ACC112 (cell line): ENCODE measurements around the gene IRX3.

ENCODE experiments used
- H2AFZ ChIP-seq: fragments of 200-600 bp; sonication (generic); one replicate; pipeline ENCODE4 v1.6.0; 2017; ENCODE audit warnings: antibody characterized with exemption, low read length; ENCODE audit not compliant: unreplicated experiment
- H3K27ac ChIP-seq: fragments of 200-600 bp; sonication (generic); 2 replicates; pipeline ENCODE4 v1.5.1; 2014; ENCODE audit warnings: low read depth, mild to moderate bottlenecking, antibody characterized with exemption, low read length, moderate library complexity
- H3K27me3 ChIP-seq: fragments of 200-600 bp; sonication (generic); 2 replicates; pipeline ENCODE4 v1.6.1; 2014; ENCODE audit warnings: mild to moderate bottlenecking, antibody characterized with exemption, low read length, moderate library complexity, mixed read lengths; ENCODE audit not compliant: insufficient read depth
- H3K36me3 ChIP-seq: fragments of 200-600 bp; sonication (generic); 2 replicates; pipeline ENCODE4 v1.6.1; 2016; ENCODE audit warnings: mild to moderate bottlenecking, antibody characterized with exemption, low read length, moderate library complexity, mixed read lengths; ENCODE audit not compliant: insufficient read depth
- H3K4me1 ChIP-seq: fragments of 200-600 bp; sonication (generic); one replicate; pipeline ENCODE4 v1.6.1; 2016; ENCODE audit warnings: low read length, mixed read lengths; ENCODE audit not compliant: insufficient read depth, unreplicated experiment, control insufficient read depth
- H3K4me3 ChIP-seq: fragments of 200-600 bp; sonication (generic); 2 replicates; pipeline ENCODE4 v1.5.1; 2014; ENCODE audit warnings: mild to moderate bottlenecking, low read depth, low read length
- H3K79me2 ChIP-seq: fragments of 200-600 bp; sonication (generic); one replicate; pipeline ENCODE4 v1.6.0; 2016; ENCODE audit warnings: low read length; ENCODE audit not compliant: control insufficient read depth, unreplicated experiment, insufficient read depth

IRX3 gene

GRCh38 chr16:54317101-54317611, 30.6 kb upstream of the IRX3 start:
- no peaks in the 10 kb centered on the region for H3K36me3 ChIP-seq
- H3K4me3 ChIP-seq = no peak overlapping the region
- no peak overlapping the region for H2AFZ ChIP-seq
- H3K79me2 ChIP-seq = no peaks in the 10 kb centered on the region
- H3K4me1 ChIP-seq = no peaks in the 10 kb centered on the region
- no peak overlapping the region for H3K27ac ChIP-seq
- H3K27me3 ChIP-seq = no peaks in the 10 kb centered on the region

GRCh38 chr16:54316095-54316889, 29.7 kb upstream of the IRX3 start:
- H3K4me1 ChIP-seq = no peaks in the 10 kb centered on the region
- H3K79me2 ChIP-seq = no peaks in the 10 kb centered on the region
- no peak overlapping the region for H2AFZ ChIP-seq
- no peak overlapping the region for H3K27ac ChIP-seq
- no peak overlapping the region for H3K4me3 ChIP-seq
- no peaks in the 10 kb centered on the region for H3K27me3 ChIP-seq
- no peaks in the 10 kb centered on the region for H3K36me3 ChIP-seq

GRCh38 chr16:54313789-54314188, 27.2 kb upstream of the IRX3 start:
- Histone ChIP-seq H3K36me3 (no peaks in the 10 kb centered on the region), H3K79me2 (no peaks in the 10 kb centered on the region), H3K27me3 (no peaks in the 10 kb centered on the region), H3K4me1 (no peaks in the 10 kb centered on the region), H3K4me3 (no peak overlapping the region), H3K27ac (no peak overlapping the region), H2AFZ (no peak overlapping the region)

DNA sequence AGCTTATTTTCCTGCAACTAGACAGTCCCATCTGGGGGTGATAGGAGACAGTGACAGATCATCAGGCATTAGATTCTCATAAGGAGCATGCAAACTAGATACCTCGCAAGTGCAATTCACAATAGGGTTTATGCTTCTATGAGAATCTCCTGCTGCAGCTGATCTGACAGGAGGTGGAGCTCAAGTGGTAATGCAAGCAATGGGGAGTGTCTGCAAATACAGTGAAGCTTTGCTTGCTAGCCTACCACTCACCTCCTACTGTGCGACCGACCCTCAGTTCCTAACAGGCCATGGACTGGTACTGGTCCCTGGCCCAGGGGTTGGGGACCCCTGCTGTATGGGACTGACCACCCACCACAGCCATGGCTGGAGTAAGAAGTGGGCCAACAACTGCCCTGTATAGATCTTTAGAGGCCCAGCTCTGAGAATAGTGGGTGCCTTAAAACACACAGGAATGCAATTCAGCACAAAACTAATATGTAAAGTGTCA, 26.0 kb upstream of the IRX3 start:
- H3K27ac ChIP-seq = no peak overlapping the region
- no peak overlapping the region for H2AFZ ChIP-seq

DNA sequence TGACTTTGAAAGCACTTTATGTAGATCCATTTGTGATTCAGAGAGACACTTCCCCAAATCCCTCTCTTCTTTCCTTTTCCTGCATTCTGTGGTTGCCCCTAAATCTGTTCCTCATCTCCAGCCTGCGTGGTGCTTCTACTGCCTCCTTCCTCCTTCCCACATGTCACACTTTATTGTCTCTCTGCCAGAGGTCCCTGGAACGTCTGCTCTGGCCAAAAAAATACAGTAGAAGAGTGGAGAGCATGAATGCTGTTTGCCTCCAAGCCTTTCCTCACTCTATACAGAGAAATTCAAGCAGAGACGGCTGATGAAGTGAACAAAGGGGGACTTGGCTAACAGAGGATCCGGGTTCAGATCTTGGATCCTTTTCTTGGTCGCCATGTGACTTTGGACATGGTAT, 22.8 kb upstream of the IRX3 start:
- Histone ChIP-seq H3K27ac (no peak overlapping the region), H3K4me3 (no peak overlapping the region), H3K79me2 (no peaks in the 10 kb centered on the region), H2AFZ (no peak overlapping the region), H3K27me3 (no peaks in the 10 kb centered on the region), H3K4me1 (no peaks in the 10 kb centered on the region), H3K36me3 (no peaks in the 10 kb centered on the region)

More for the DNA sequence above, 26.0 kb upstream of the IRX3 start:
- no peaks in the 10 kb centered on the region for H3K27me3 ChIP-seq
- H3K79me2 ChIP-seq = no peaks in the 10 kb centered on the region
- no peak overlapping the region for H3K4me3 ChIP-seq
- no peaks in the 10 kb centered on the region for H3K36me3 ChIP-seq
- H3K4me1 ChIP-seq = no peaks in the 10 kb centered on the region

- no peak overlapping the region for H3K4me3 ChIP-seq
- H3K36me3 ChIP-seq = no peaks in the 10 kb centered on the region
- H2AFZ ChIP-seq = no peak overlapping the region
- H3K4me1 ChIP-seq = no peaks in the 10 kb centered on the region
- H3K27me3 ChIP-seq = no peaks in the 10 kb centered on the region
- no peaks in the 10 kb centered on the region for H3K79me2 ChIP-seq
- H3K27ac ChIP-seq = no peak overlapping the region
Measured at GRCh38 chr16:54305080-54305479, 18.5 kb upstream of the IRX3 start.

GRCh38 chr16:54303613-54304012, 17.0 kb upstream of the IRX3 start:
- H3K4me1 ChIP-seq = no peaks in the 10 kb centered on the region
- H3K4me3 ChIP-seq = no peak overlapping the region
- H2AFZ ChIP-seq = no peak overlapping the region
- no peaks in the 10 kb centered on the region for H3K79me2 ChIP-seq
- no peaks in the 10 kb centered on the region for H3K27me3 ChIP-seq
- no peak overlapping the region for H3K27ac ChIP-seq
- H3K36me3 ChIP-seq = no peaks in the 10 kb centered on the region

GRCh38 chr16:54297154-54297553, 10.6 kb upstream of the IRX3 start:
- H3K27me3 ChIP-seq = no peaks in the 10 kb centered on the region
- no peak overlapping the region for H2AFZ ChIP-seq
- H3K4me3 ChIP-seq = no peak overlapping the region
- H3K27ac ChIP-seq = no peak overlapping the region
- H3K4me1 ChIP-seq = no peaks in the 10 kb centered on the region
- H3K79me2 ChIP-seq = no peaks in the 10 kb centered on the region
- no peaks in the 10 kb centered on the region for H3K36me3 ChIP-seq

DNA sequence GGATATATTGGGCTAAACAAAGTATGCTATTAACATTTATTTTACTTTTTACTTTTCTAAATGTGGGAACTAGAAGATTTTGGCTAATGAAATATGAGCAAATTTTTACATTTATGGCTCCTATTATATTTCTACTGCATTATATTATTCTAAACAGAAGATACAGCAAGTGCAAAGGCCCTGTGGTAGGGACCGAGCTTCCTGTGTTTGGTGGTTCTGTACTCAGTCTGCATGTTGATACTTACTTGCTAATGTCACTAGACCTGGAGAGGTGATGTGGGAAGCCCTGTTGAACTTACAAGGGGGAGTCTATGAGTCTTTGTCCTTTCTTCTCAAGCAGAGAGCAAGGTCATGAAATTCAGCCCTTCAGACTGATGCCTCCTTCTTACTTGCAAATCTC, 10.0 kb upstream of the IRX3 start:
- Histone ChIP-seq H2AFZ (no peak overlapping the region), H3K27me3 (no peaks in the 10 kb centered on the region), H3K79me2 (no peaks in the 10 kb centered on the region), H3K36me3 (no peaks in the 10 kb centered on the region), H3K4me1 (no peaks in the 10 kb centered on the region), H3K4me3 (no peak overlapping the region), H3K27ac (no peak overlapping the region)

GRCh38 chr16:54291656-54292487, 5.3 kb upstream of the IRX3 start:
- H3K79me2 ChIP-seq = no peaks in the 10 kb centered on the region
- H3K27ac ChIP-seq = no peak overlapping the region
- H3K27me3 ChIP-seq = no peaks in the 10 kb centered on the region
- H3K36me3 ChIP-seq = no peaks in the 10 kb centered on the region
- H3K4me1 ChIP-seq = peaks cover 4% of the 10 kb centered on the region
- no peak overlapping the region for H3K4me3 ChIP-seq
- H2AFZ ChIP-seq = no peak overlapping the region
